Vagina (tissue), 2 donors: ENCODE results near the gene ALKBH5. TPM values are rescaled to one million over a fixed set of nuclear protein-coding genes. Genes with fewer than 3 reads are reported as not detected.

ENCODE experiments used
- DNase-seq, 2 donors: peaks; one replicate each; pipeline ENCODE4 v3.0.0-alpha.2; 2017; ENCODE audit errors: extremely low spot score in 2 of 2
- H3K27ac ChIP-seq: fragments of 200-600 bp; sonication (generic); one replicate; pipeline ENCODE4 v1.5.1; 2019
- H3K27me3 ChIP-seq: fragments of 200-600 bp; sonication (generic); one replicate; pipeline ENCODE4 v1.5.1; 2019
- H3K36me3 ChIP-seq, 2 donors: fragments of 200-600 bp; sonication (generic); one replicate each; pipeline ENCODE4 v1.5.1; 2017 to 2019
- H3K4me1 ChIP-seq: fragments of 200-600 bp; sonication (generic); one replicate; pipeline ENCODE4 v1.5.1; 2019
- H3K4me3 ChIP-seq, 2 donors: fragments of 200-600 bp; sonication (generic); 1 replicate in 1 of 2; 2 replicates in 1 of 2; pipeline ENCODE4 v1.5.1; 2016 to 2019
- H3K9me3 ChIP-seq: fragments of 200-600 bp; sonication (generic); one replicate; pipeline ENCODE4 v1.5.1; 2019
- CTCF ChIP-seq, 3 experiments: fragments of 450-650 bp in 2 of 3; fragments of 200-600 bp in 1 of 3; sonication (generic) in 1 of 3; IDR thresholded peaks; one replicate each; pipeline ENCODE4 v1.5.1; 2017 to 2019; ENCODE audit warnings: antibody characterized with exemption in 3 of 3, mild to moderate bottlenecking in 2 of 3, moderate library complexity in 2 of 3
- POLR2A ChIP-seq, 2 donors: fragments of 450-650 bp; IDR thresholded peaks; one replicate each; pipeline ENCODE4 v1.6.1; 2017; ENCODE audit warnings: antibody characterized with exemption in 2 of 2, mild to moderate bottlenecking in 2 of 2, moderate library complexity in 2 of 2
- POLR2AphosphoS5 ChIP-seq, 2 donors: sonication (generic); formaldehyde crosslinking; IDR thresholded peaks; one replicate each; pipeline ENCODE4 v1.9.0; 2017; ENCODE audit warnings: antibody characterized with exemption in 2 of 2, mild to moderate bottlenecking in 2 of 2, low read depth in 1 of 2; ENCODE audit not compliant: insufficient read depth in 1 of 2
- intact Hi-C: fragments of 100-400 bp; cut with DNase I; formaldehyde crosslinking; loops from one replicate; pipeline ENCODE4 v1.15.1; 2023
- total RNA-seq: library from RNA; depleted of rRNA; stranded (reverse); fragments of >200 nt; gene quantifications from one replicate; pipeline ENCODE4 v1.2.3, GENCODE V29; 2016

The ALKBH5 gene
- total RNA-seq, 1 donor from 2014 or later, result 77.3 TPM

- DNase-seq, result no peak
- Histone ChIP-seq H3K36me3 (peaks cover 0 to 5% of the 10 kb centered on the region in 2 donors), H3K27me3 (no peaks in the 10 kb centered on the region), H3K9me3 (no peaks in the 10 kb centered on the region), H3K4me1 (peaks cover 22% of the 10 kb centered on the region), H3K4me3 (no peak overlapping the region), H3K27ac (no peak overlapping the region)
- TF ChIP-seq CTCF (IDR thresholded peaks at IDR 0.05) (no peak), POLR2AphosphoS5 (IDR thresholded peaks at IDR 0.05; ENCODE audit: insufficient read depth in 1 of 2, low read depth in 1 of 2) (no peak), POLR2A (IDR thresholded peaks at IDR 0.05) (no peak)
- intact Hi-C loops, result no loop called here
Observed at GRCh38 chr17:18229254-18229653, 45.6 kb downstream of the ALKBH5 start.

DNA sequence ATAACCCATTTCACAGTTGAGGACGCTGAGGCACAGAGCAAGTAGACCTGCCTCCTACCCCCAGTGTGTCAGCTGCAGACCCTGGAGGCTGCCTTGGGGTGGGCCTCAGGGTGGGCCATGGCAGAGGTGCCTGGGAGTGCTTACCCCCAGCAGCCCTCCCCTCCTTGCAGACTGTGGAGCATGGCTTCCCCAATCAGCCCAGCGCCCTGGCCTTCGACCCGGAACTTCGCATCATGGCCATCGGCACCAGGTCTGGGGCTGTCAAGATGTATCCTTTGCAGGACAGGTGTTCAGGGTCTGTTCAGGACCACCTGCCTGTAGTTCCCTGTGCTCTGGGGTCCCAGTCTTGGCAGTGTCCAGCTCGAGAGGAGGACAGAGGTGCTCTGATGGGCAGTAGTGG is 46.1 kb downstream of the ALKBH5 start:
- intact Hi-C loops, result no loop called here
- H3K4me1 ChIP-seq, result peaks cover 17% of the 10 kb centered on the region
- no peaks in the 10 kb centered on the region for H3K27me3 ChIP-seq
- H3K9me3 ChIP-seq, result no peaks in the 10 kb centered on the region
- no peak overlapping the region for H3K27ac ChIP-seq
- TF ChIP-seq POLR2A (IDR thresholded peaks at IDR 0.05), result no peak
- no peak for TF ChIP-seq POLR2AphosphoS5 (IDR thresholded peaks at IDR 0.05; ENCODE audit: insufficient read depth in 1 of 2, low read depth in 1 of 2)
- TF ChIP-seq CTCF (IDR thresholded peaks at IDR 0.05), result no peak
- peaks cover 0 to 10% of the 10 kb centered on the region in 2 donors for H3K36me3 ChIP-seq
- no peak for DNase-seq
- no peak overlapping the region for H3K4me3 ChIP-seq

- Histone ChIP-seq H3K9me3 (no peaks in the 10 kb centered on the region), H3K27me3 (no peaks in the 10 kb centered on the region), H3K36me3 (peaks cover 0 to 15% of the 10 kb centered on the region in 2 donors), H3K4me3 (no peak overlapping the region), H3K4me1 (peaks cover 21% of the 10 kb centered on the region), H3K27ac (no peak overlapping the region)
- intact Hi-C loops, result no loop called here
- DNase-seq, result no peak
- no peak for TF ChIP-seq CTCF (IDR thresholded peaks at IDR 0.05)
- no peak for TF ChIP-seq POLR2A (IDR thresholded peaks at IDR 0.05)
- TF ChIP-seq POLR2AphosphoS5 (IDR thresholded peaks at IDR 0.05; ENCODE audit: insufficient read depth in 1 of 2, low read depth in 1 of 2), result no peak
Observed at GRCh38 chr17:18230288-18231141, 46.9 kb downstream of the ALKBH5 start.

DNA sequence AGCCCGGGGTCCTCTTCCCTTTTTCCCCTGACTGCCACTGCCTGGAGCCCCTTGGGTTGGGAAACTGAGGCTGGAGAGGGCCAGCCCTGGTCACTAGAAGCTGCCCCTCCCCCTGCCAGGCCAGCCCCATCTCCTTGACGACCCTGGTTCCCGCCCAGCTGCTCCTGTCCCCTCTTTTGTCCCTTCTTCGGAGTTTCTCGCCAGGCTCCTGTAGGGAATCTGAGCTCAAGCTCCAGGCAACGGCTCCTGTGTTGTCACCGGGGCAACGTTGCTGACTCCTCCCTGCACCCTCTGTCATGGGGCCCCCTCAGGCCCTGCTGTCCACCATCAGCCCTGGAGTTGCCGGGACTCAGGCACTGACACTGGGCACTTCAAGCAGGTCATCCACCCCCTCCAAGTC is 47.5 kb downstream of the ALKBH5 start:
- no peak for DNase-seq
- intact Hi-C loops, result no loop called here
- Histone ChIP-seq H3K9me3 (no peaks in the 10 kb centered on the region), H3K27me3 (no peaks in the 10 kb centered on the region), H3K4me1 (peaks cover 20% of the 10 kb centered on the region), H3K4me3 (no peak overlapping the region), H3K27ac (no peak overlapping the region), H3K36me3 (peaks cover 0 to 18% of the 10 kb centered on the region in 2 donors)
- no peak for TF ChIP-seq POLR2A (IDR thresholded peaks at IDR 0.05)

- intact Hi-C loops, result no loop called here
- peaks cover 0 to 33% of the 10 kb centered on the region in 2 donors for H3K36me3 ChIP-seq
Observed at GRCh38 chr17:18233803-18234518, 50.3 kb downstream of the ALKBH5 start.

More at GRCh38 chr17:18233803-18234518, 50.3 kb downstream of the ALKBH5 start:
- peaks cover 8% of the 10 kb centered on the region for H3K4me1 ChIP-seq
- H3K4me3 ChIP-seq, result no peak overlapping the region
- TF ChIP-seq POLR2AphosphoS5 (IDR thresholded peaks at IDR 0.05; ENCODE audit: insufficient read depth in 1 of 2, low read depth in 1 of 2), result no peak
- no peak for TF ChIP-seq POLR2A (IDR thresholded peaks at IDR 0.05)
- TF ChIP-seq CTCF (IDR thresholded peaks at IDR 0.05), result no peak
- H3K27ac ChIP-seq, result no peak overlapping the region
- H3K27me3 ChIP-seq, result no peaks in the 10 kb centered on the region
- H3K9me3 ChIP-seq, result no peaks in the 10 kb centered on the region
- DNase-seq, result no peak
